NCI-H2029 (cell line): Measurements from ENCODE around the gene CAMK1D.
"Not testable (repeated sequence)": the region's sequence is repeated elsewhere in the genome, so short reads cannot be mapped to it uniquely, and the experiment has no call there.

ENCODE experiments used
- DNase-seq: peaks from one replicate; lab custom pipeline; 2025; lab: John Stamatoyannopoulos, UW

CAMK1D gene

DNA sequence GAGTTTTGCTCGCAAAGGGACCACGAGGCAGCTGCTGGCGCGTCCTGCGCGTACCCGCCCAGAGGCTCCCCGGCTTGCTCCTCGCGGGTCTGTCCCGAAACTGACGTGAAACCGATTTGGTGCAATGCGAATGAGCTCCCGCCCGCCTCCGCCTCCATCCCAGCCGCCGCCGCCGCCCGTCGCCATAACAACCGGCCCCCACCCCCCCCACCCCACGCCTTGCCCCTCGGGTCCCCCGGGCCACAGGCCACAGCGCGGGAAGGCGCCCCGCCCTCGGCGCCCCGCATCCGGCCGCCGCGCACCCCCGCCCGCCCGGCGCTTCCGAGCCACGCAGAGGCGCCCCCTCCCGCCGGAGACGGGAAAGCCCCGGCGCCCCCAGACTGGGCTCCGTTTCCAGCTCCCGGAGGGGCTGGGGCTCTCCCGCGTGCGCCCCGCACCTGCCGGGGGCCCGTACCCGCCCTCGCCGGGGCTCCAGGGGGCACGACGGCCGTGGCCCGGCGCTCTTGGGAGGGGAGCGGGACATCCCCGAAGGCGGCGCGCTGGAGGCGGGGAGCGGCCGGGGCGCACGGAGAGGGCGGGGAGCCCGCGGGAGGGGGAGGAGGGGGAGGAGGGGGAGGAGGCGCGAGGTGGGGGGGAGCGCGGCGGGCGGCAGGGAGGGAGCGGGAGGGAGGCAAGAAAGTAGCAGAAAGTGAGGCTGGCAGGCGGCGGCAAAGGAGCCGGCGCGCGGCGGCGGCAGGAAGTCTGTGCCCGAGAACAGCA is at the start of gene CAMK1D:
CAMK1D (plus strand) TSS at position 678 of the 759 bp plus-strand sequence.
- no peak for DNase-seq

DNA sequence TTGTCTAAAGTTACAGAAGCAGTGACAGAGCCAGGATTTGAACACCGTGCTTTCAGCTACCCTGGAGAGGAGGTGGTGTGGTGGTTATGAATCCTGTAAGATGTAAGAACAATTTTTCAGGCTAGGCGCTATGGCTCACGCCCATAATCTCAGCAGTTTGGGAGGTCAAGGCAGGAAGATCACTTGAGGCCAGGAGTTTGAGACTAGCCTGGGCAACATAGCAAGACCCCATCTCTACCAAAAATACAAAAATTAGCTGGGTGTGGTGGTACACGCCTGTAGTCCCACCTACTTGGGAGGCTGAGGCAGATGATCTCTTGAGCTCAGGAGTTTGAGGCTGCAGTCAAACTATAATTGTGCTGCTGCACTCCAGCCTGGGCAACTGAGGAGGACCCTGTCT is 48.3 kb upstream of the CAMK1D start:
- DNase-seq, result not testable (repeated sequence)

- DNase-seq, result no peak
Measured at GRCh38 chr10:12308057-12308456, 41.3 kb upstream of the CAMK1D start.

- no peak for DNase-seq
Measured at GRCh38 chr10:12308736-12309375, 40.5 kb upstream of the CAMK1D start.

GRCh38 chr10:12309783-12310182 is 39.6 kb upstream of the CAMK1D start:
- DNase-seq, result not testable (repeated sequence)

DNA sequence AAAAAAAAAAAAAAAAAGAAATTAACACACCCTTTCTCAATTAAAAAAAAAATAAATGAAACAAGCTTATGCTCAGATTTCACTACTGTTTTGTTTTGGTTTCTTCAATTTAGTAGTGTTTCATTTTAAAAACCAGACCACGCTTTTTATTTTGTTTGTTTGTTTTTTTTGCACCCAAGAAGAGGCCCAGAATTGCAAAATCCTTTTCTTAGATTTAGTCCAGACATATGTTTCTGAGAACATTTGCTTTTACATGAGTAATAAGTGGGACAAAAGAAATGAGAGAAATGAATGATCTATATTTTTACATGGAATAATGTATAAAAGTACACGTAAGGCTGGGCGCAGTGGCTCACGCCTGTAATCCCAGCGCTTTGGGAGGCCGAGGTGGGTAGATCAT is 34.5 kb upstream of the CAMK1D start:
- DNase-seq, result no peak

- no peak for DNase-seq
Measured at GRCh38 chr10:12319076-12319475, 30.3 kb upstream of the CAMK1D start.

- DNase-seq, result no peak
Measured at GRCh38 chr10:12320892-12321291, 28.5 kb upstream of the CAMK1D start.

- no peak for DNase-seq
Measured at GRCh38 chr10:12321641-12322040, 27.7 kb upstream of the CAMK1D start.

GRCh38 chr10:12322583-12323131 is 26.7 kb upstream of the CAMK1D start:
- no peak for DNase-seq

DNA sequence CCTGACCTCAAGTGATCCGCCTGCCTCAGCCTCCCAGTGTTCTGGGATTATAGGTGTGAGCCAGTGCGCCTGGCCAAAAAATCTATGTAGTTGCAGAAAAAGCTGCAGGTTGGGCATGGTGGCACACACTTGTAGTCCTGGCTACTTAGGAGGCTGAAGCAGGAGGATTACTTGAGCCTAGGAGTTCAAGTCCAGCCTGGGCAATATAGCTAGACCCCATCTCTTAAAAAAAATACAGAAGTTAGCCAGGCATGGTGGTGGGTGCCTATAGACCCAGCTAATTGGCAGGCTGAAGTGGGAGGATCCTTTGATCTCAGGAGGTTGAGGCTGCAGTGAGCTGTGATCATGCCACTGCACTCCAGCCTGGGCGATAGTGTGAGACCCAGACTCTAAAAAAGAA is 24.8 kb upstream of the CAMK1D start:
- DNase-seq, result no peak

DNA sequence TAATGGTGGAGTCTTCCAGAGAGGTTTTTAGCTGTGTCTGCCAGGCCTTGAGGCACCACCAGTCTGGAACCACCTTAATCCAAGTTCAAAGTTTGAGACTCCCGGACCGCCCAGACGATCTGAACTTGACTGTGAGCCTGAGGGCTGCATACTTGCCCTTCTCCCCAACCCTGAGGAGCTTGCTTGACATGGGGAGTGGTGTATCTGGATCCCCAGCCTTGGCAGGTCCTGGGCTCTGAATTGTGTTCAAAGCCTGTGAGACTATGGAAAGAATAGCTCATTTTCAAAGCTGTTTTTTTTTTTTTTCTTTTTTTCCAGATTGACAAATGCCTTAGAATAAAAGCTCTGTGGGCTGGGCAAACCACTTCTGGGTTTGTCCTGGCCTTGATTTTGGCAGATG is 22.3 kb upstream of the CAMK1D start:
- DNase-seq, result no peak

- DNase-seq, result no peak
Measured at GRCh38 chr10:12327476-12327875, 21.9 kb upstream of the CAMK1D start.

DNA sequence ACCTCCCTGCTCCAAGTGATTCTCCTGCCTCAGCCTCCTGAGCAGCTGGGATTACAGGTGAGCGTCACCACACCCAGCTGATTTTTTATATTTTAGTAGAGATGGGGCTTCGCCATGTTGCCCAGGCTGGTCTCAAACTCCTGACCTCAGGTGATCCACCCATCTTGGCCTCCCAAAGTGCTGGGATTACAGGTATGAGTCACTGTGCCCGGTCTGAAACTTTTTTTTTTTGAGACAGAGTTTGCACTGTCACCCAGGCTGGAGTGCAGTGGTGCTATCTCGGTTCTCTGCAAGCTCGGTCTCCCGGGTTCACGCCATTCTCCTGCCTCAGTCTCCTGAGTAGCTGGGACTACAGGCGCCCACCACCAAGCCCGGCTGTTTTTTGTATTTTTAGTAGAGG is 21.0 kb upstream of the CAMK1D start:
- DNase-seq, result not testable (repeated sequence)

GRCh38 chr10:12332572-12333379 is 16.6 kb upstream of the CAMK1D start:
- no peak for DNase-seq

DNA sequence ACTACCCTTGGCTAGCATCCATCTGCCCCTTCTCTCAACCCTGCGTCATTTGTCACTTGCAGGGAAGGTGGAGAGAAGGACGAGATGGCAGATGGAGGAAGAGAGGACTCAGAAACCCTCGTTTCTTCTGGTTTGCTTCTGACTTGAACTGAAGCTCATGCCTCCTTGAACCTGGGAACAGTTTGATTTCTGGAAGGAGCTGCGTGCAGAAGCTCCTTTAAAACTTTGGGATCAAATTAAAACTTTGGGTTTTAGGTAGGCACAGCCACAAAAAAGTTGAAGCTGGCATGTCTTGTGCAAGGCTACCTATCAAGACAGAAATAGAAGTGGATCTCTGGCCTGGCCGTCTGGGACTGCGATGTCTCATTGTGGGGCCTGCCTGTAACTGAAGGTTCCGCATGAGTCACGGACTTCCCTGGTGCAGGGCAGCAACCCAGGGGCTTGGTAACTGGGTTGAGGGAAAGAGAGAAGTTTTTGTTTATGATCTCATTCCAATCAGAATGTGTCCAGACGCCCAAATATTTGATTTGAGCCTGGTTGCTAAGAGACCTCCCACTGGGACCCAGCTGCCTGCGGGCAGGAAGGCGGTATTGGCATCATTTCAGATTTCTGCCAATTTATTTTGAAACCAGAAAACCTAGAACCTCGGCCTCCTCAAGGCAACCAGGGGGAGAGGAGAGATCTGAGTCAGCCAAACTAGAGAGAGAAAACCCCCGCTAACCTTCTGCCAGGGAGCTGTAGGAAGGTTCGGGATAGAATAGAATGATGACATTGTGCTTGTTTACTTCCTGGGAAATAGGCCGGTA is 15.8 kb upstream of the CAMK1D start:
- no peak for DNase-seq

DNA sequence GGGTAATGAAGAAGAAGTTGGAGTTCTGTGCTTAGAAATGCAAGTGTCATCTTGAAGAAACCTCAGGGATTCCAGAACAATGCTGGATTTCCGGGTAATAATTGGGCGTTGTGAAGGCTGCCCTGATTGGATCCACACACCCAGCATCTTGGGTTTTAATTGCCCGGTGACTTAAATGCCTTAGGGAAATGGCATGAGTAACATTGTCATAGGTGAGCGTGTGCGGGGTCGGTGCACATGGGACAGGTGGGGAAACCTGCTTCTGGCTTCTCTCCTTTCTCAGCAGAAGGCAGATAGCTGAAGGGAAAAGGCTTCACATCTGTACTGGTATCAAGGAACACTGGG is 15.2 kb upstream of the CAMK1D start:
- DNase-seq, result no peak

GRCh38 chr10:12335169-12335568 is 14.2 kb upstream of the CAMK1D start:
- not testable (repeated sequence) for DNase-seq

DNA sequence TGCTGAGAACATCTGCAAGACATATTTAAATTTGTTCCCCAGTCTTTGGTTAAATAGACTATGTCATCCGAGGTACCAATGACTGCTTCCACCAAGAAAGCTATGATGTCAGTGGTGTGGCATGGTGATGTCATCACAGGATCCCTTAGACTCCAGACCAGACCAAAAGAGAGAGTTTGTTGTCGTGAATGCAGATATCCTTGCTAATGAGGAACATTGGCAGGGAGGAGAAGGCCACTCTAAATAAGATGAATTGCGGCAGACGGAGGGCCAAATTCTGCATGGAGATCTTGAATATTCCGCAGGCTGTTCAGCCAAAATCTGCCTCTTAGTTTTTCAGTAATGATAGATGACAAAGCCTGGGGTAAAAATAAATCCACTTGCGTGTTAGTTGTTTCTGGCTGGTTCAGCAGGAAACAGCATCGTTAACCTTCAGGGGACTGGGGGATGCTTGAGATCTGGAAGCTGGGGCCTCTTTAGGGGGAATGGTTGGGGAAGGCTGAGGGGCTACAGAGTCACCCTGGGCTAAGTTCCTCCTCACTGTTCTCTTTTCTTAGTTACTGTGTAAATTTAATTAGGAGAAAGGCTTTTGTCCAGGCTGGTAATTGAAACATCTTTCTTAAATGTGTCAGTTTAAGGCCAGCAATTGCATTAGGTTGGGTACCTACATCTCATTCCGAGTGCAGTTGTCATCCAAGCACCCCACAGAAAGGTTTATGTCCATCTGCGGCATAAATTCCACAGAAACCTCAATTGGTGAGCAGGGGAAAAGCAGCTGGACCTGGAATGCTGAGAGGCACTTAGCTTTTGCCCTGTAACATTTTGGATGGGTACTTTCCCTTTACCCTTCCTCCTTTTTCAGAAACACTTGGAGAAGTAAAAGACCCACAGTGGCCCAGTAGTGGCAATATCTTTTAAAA is 11.6 kb upstream of the CAMK1D start:
- no peak for DNase-seq

DNA sequence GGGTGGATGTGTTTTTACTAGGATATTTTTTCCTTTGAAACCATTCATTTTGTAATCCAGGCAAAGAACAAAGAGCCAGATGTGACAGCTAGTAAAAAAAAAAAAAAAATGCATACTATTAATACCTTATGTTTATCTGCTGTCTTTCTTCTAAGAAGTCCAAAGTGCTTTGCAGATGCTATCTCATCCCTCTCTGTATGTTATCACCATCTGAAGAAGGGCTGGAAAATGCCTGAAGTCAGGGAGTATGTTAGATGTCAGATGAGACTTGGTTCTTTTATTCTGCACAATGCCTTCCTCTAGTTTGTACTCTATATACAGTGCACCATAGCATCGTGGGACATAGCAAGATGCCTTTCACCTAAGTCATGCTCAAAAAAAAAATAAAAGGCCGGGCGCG is 10.4 kb upstream of the CAMK1D start:
- no peak for DNase-seq

DNA sequence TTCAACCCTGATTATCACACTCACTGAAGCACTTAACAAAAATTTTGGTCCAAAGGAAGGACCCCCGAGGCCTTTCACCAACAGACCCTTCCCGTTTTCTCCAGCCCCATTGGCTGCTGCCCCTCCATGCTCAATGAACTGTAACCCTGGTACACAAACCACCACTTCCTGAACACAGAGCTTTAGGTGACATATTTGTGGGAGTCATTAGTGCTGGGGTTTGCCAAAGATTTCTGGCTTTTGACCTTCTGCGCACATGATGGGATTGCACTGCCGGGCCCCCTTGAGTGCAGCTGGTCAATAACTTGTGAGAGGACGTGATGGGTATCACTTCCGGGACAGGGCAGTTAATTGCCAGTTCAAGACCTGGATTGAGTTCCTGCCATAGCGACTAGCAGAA is 9.0 kb upstream of the CAMK1D start:
- DNase-seq, result no peak
